ENCODE results near the gene CLK3.
"Not testable (repeated sequence)": the region's sequence is repeated elsewhere in the genome, so short reads cannot be mapped to it uniquely, and the experiment has no call there.

The CLK3 gene

DNA sequence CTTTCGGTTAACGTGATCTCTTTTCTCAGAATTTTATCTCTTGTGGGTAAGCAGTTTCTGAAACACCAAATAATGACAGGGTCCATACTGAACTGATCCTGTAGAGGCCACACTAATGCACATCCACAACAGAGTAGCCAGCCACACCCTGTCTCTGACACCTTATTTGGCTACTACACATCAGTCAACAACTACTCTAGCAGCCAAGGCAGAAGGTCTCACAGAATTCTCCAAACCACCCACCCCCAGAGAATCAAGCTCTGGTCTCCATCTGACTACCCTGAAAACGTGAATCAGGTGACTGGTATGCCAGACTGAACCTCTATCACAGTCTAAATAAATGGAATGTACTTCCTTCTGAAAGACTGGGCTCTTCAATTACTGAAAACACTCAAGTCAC, 42.2 kb downstream of the CLK3 start:
- no peak overlapping the region for H3K4me3 ChIP-seq (ENCODE audit: control insufficient read depth, low read depth, low read length)
- no peak for DNase-seq (ENCODE audit: low read depth)
- TF ChIP-seq, protein P1, sequence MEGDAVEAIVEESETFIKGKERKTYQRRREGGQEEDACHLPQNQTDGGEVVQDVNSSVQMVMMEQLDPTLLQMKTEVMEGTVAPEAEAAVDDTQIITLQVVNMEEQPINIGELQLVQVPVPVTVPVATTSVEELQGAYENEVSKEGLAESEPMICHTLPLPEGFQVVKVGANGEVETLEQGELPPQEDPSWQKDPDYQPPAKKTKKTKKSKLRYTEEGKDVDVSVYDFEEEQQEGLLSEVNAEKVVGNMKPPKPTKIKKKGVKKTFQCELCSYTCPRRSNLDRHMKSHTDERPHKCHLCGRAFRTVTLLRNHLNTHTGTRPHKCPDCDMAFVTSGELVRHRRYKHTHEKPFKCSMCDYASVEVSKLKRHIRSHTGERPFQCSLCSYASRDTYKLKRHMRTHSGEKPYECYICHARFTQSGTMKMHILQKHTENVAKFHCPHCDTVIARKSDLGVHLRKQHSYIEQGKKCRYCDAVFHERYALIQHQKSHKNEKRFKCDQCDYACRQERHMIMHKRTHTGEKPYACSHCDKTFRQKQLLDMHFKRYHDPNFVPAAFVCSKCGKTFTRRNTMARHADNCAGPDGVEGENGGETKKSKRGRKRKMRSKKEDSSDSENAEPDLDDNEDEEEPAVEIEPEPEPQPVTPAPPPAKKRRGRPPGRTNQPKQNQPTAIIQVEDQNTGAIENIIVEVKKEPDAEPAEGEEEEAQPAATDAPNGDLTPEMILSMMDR (IDR thresholded peaks at IDR 0.05; ENCODE audit: control insufficient read depth, insufficient read depth, low read depth, low read length, missing control alignments) = no peak

DNA sequence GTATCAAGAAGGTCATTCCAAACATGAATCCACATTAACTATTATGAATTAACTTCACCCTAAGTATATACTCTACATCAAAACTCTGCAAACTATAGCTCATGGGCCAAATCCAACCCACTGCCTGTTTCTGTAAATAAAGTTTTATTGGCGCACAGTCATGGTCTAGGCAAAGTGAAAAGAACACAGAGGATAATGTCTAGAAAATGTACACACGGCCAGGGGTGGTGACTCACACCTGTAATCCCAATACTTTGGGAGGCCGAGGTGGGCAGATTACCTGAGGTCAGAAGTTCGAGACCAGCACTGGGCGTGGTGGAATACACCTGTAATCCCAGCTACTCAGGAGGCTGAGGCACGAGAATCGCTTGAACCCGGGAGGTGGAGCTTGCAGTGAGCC, 45.6 kb downstream of the CLK3 start:
- DNase-seq (ENCODE audit: low read depth) = not testable (repeated sequence)

DNA sequence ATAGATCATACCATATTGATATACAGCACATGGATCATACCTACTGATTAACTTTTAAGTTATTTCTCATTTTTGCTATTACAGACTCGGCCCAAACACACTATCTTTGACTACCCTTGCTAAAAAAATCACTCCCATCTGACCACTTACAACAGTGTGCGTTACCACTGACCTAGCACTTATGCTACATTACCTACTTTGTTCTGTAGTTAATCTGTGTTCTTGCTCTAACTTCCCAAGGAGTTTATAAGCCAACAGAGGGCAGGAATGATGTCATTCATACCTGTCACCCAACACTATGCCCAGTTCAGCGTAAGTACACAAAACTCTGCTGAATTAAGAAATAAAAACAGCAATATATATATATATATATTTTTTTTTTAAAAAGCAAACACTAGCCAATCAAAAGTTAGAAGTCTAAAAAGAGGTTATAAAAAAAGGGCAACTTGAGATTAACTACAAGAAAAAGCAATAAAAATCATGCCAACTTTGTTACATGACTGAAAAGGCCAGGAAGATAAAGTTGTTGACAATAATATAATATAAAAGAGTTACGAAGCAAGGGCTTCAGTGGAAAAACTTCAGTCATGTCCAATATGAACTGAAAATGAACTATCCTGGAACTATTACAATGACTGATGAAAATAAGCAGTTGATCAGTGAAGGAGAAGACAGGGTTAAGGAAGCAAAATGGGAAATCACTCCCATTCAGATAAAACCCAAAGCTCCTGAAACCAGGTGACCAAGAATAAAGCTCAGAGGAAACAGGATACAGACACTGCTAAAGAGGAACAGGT, 46.6 kb downstream of the CLK3 start:
- TF ChIP-seq, protein P1 (IDR thresholded peaks at IDR 0.05; ENCODE audit: control insufficient read depth, insufficient read depth, low read depth, low read length, missing control alignments) = no peak
- H3K4me3 ChIP-seq (ENCODE audit: control insufficient read depth, low read depth, low read length) = no peak overlapping the region
- DNase-seq (ENCODE audit: low read depth) = no peak

More for the DNA sequence above, 45.6 kb downstream of the CLK3 start:
- H3K4me3 ChIP-seq (ENCODE audit: control insufficient read depth, low read depth, low read length) = not testable (repeated sequence)

DNA sequence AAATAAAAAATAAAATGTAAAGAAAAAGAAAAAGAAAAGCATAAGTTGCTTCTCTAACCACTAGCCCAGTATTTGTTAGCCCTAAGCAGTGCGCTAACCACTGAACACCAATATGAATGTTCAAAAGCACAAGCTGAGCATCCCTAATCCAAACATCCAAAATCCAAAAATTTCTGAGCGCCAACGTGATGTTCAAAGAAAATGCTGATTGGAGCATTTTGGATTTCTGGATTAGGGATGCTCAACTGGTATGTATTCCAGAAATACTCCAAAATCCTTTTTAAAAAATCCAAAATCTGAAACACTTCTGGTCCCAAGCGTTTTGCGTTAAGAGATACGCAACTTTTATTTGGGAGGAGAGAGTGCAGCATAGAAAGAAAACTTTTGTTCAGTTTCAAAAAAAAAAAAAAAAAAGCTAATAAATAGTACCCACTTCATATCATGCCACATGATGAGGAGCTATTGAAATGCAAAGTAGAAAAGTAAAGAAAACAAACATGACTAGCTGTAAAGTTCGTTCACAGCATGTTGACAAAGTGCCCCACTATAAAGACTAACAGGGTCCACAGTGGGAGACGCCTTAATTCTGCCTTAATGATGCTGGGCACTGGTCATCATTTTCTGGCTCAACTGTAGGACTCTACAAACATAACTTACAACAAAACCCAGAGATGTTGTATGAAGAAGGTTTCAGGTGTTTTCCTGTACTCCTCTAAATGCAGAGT, 47.8 kb downstream of the CLK3 start:
- TF ChIP-seq, protein P1 (IDR thresholded peaks at IDR 0.05; ENCODE audit: control insufficient read depth, insufficient read depth, low read depth, low read length, missing control alignments) = no peak
- DNase-seq (ENCODE audit: low read depth) = no peak
- no peak overlapping the region for H3K4me3 ChIP-seq (ENCODE audit: control insufficient read depth, low read depth, low read length)

DNA sequence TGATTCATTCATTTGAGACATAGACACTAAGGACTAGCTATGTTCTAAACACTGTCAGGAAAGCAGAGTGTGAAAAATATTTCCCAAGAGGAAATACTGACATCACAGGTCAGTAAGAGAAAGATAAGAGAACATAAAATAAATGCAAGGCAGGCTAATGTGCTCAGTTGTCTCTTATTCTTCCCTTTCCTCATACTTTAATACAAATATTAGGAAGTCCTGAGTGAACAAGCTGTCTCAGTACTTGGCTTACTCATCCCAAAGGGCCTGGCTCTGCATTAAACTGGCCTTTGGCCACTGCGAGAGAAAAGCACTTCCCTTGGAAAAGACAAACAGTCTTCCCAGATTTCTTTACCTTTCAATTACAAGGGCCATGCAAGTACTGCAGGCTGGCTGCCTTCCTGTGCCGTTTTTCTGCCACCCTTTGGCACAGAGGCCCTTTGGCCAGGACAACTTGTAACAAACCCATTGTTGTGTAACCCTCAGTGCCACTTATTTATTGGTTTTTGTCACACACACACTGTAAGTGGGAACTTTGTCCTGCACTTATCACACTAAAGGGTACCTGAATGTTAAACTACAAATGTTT, 48.5 kb downstream of the CLK3 start:
- no peak for DNase-seq (ENCODE audit: low read depth)
- no peak overlapping the region for H3K4me3 ChIP-seq (ENCODE audit: control insufficient read depth, low read depth, low read length)
- TF ChIP-seq, protein P1 (IDR thresholded peaks at IDR 0.05; ENCODE audit: control insufficient read depth, insufficient read depth, low read depth, low read length, missing control alignments) = no peak

DNA sequence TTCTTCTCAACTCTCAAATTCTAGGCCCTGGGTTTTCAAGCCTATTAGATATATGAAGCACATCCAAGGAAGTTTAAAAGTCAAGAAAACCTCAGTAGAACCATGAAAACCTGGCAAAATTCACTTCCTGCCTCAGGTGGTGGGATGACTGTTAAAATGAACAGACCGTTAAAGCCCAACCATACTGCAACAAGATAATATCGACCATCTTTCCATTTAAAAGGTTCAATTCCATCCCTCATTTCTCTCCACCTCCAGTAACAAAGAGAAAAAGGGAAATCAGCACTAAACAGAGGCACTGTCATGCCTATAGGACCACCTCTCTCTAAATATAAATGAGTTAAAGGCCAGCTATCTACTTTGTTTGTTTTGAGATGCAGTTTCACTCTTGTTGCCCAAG, 49.0 kb downstream of the CLK3 start:
- TF ChIP-seq, protein P1 (IDR thresholded peaks at IDR 0.05; ENCODE audit: control insufficient read depth, insufficient read depth, low read depth, low read length, missing control alignments) = no peak
- H3K4me3 ChIP-seq (ENCODE audit: control insufficient read depth, low read depth, low read length) = no peak overlapping the region
- no peak for DNase-seq (ENCODE audit: low read depth)

DNA sequence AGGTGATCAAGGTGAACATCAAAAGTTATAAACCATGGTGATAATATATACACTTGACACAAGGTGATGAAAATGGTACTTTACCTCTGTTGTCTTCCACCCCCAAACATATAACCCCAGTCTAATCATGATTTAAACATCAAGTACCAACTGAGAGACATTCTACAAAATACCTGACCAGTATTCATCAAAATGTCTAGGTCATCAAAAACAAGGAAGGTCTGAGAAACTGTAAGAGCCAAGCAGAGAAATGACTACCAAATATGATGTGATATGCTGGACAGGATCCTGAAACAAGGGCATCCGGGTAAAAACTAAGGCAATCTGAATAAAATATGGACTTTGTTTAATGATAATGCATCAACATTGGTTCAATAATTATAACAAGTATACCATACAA, 52.3 kb downstream of the CLK3 start:
- TF ChIP-seq, protein P1 (IDR thresholded peaks at IDR 0.05; ENCODE audit: control insufficient read depth, insufficient read depth, low read depth, low read length, missing control alignments) = no peak
- no peak for DNase-seq (ENCODE audit: low read depth)
- no peak overlapping the region for H3K4me3 ChIP-seq (ENCODE audit: control insufficient read depth, low read depth, low read length)
